Activated T-helper 1 cell treated with anti-CD3 and anti-CD28 coated beads, Interleukin-12 subunit alpha, Interleukin-12 subunit beta, Interleukin-2, Interleukin-4 antibody, amounts not matched to agents 30 ng/mL and 10 ng/mL and 1 ng/mL, durations not matched to agents 14 hours and 24 hours and 36 hours (primary cell): Measurements from ENCODE around the gene PCSK2. TPM values are rescaled to one million over a fixed set of nuclear protein-coding genes. Genes with fewer than 3 reads are reported as not detected.

Experiments used
- DNase-seq: peaks from one replicate; pipeline ENCODE4 v3.0.0; 2021; ENCODE audit warnings: low spot score
- H3K27ac Mint-ChIP-seq: one replicate; pipeline ENCODE4 v1.8.0; 2021; ENCODE audit warnings: mild to moderate bottlenecking, mixed read lengths
- H3K27me3 Mint-ChIP-seq: one replicate; pipeline ENCODE4 v1.8.0; 2022; ENCODE audit warnings: mild to moderate bottlenecking, moderate library complexity, mixed read lengths; ENCODE audit not compliant: insufficient read depth
- H3K36me3 Mint-ChIP-seq: one replicate; pipeline ENCODE4 v1.8.0; 2021; ENCODE audit warnings: low read depth, mixed read lengths
- H3K4me1 Mint-ChIP-seq: one replicate; pipeline ENCODE4 v1.8.0; 2021; ENCODE audit warnings: low read depth, mixed read lengths
- H3K4me3 Mint-ChIP-seq: one replicate; pipeline ENCODE4 v1.8.0; 2021; ENCODE audit warnings: mild to moderate bottlenecking, moderate library complexity, mixed read lengths
- H3K9me3 Mint-ChIP-seq: one replicate; pipeline ENCODE4 v1.8.0; 2021; ENCODE audit warnings: mixed read lengths
- intact Hi-C: fragments of 100-400 bp; cut with micrococcal nuclease; formaldehyde crosslinking; loops from one replicate; pipeline ENCODE4 v1.15.1; 2024
- total RNA-seq: library from RNA; stranded (reverse); gene quantifications from 2 replicates; pipeline ENCODE4 v1.2.3, GENCODE V29; 2022

The PCSK2 gene
- total RNA-seq, 1 donor from 2014 or later, result not detected

- Mint-ChIP-seq H3K27ac (no peak overlapping the region), H3K9me3 (no peaks in the 10 kb centered on the region), H3K36me3 (no peaks in the 10 kb centered on the region), H3K4me1 (no peaks in the 10 kb centered on the region), H3K4me3 (no peak overlapping the region), H3K27me3 (no peaks in the 10 kb centered on the region)
- intact Hi-C loops, result no loop called here
- no peak for DNase-seq
These were observed 137.8 kb downstream of the PCSK2 start for GRCh38 chr20:17364681-17365080.

GRCh38 chr20:17365831-17366230, 139.0 kb downstream of the PCSK2 start:
- H3K4me3 Mint-ChIP-seq, result no peak overlapping the region
- no peaks in the 10 kb centered on the region for H3K4me1 Mint-ChIP-seq
- no peak overlapping the region for H3K27ac Mint-ChIP-seq
- no peaks in the 10 kb centered on the region for H3K36me3 Mint-ChIP-seq
- no peaks in the 10 kb centered on the region for H3K27me3 Mint-ChIP-seq
- DNase-seq, result no peak
- intact Hi-C loops, result no loop called here
- no peaks in the 10 kb centered on the region for H3K9me3 Mint-ChIP-seq

GRCh38 chr20:17369506-17369905, 142.7 kb downstream of the PCSK2 start:
- intact Hi-C loops, result no loop called here
- Mint-ChIP-seq H3K9me3 (no peaks in the 10 kb centered on the region), H3K36me3 (no peaks in the 10 kb centered on the region), H3K4me3 (no peak overlapping the region), H3K27ac (no peak overlapping the region), H3K4me1 (no peaks in the 10 kb centered on the region), H3K27me3 (no peaks in the 10 kb centered on the region)
- DNase-seq, result no peak

GRCh38 chr20:17372806-17373440, 146.1 kb downstream of the PCSK2 start:
- Mint-ChIP-seq H3K9me3 (no peaks in the 10 kb centered on the region), H3K4me3 (no peak overlapping the region), H3K27me3 (no peaks in the 10 kb centered on the region), H3K36me3 (no peaks in the 10 kb centered on the region), H3K27ac (no peak overlapping the region), H3K4me1 (no peaks in the 10 kb centered on the region)
- DNase-seq, result no peak
- intact Hi-C loops, result no loop called here

- H3K4me1 Mint-ChIP-seq, result no peaks in the 10 kb centered on the region
- no peaks in the 10 kb centered on the region for H3K27me3 Mint-ChIP-seq
- intact Hi-C loops, result no loop called here
- no peaks in the 10 kb centered on the region for H3K9me3 Mint-ChIP-seq
- no peak overlapping the region for H3K4me3 Mint-ChIP-seq
- H3K27ac Mint-ChIP-seq, result no peak overlapping the region
- DNase-seq, result no peak
- H3K36me3 Mint-ChIP-seq, result no peaks in the 10 kb centered on the region
These were observed 147.2 kb downstream of the PCSK2 start for GRCh38 chr20:17374086-17374485.

- H3K4me3 Mint-ChIP-seq, result no peak overlapping the region
- H3K27me3 Mint-ChIP-seq, result no peaks in the 10 kb centered on the region
- H3K36me3 Mint-ChIP-seq, result no peaks in the 10 kb centered on the region
- DNase-seq, result no peak
- no peaks in the 10 kb centered on the region for H3K4me1 Mint-ChIP-seq
- no peak overlapping the region for H3K27ac Mint-ChIP-seq
- intact Hi-C loops, result no loop called here
- no peaks in the 10 kb centered on the region for H3K9me3 Mint-ChIP-seq
These were observed 149.2 kb downstream of the PCSK2 start for GRCh38 chr20:17376031-17376430.

GRCh38 chr20:17377231-17377630, 150.4 kb downstream of the PCSK2 start:
- no peaks in the 10 kb centered on the region for H3K4me1 Mint-ChIP-seq
- no peak overlapping the region for H3K4me3 Mint-ChIP-seq
- H3K27me3 Mint-ChIP-seq, result no peaks in the 10 kb centered on the region
- H3K27ac Mint-ChIP-seq, result no peak overlapping the region
- H3K36me3 Mint-ChIP-seq, result no peaks in the 10 kb centered on the region
- no peaks in the 10 kb centered on the region for H3K9me3 Mint-ChIP-seq
- DNase-seq, result no peak
- intact Hi-C loops, result no loop called here

- H3K4me1 Mint-ChIP-seq, result no peaks in the 10 kb centered on the region
- H3K4me3 Mint-ChIP-seq, result no peak overlapping the region
- H3K9me3 Mint-ChIP-seq, result no peaks in the 10 kb centered on the region
- no peak overlapping the region for H3K27ac Mint-ChIP-seq
- no peaks in the 10 kb centered on the region for H3K27me3 Mint-ChIP-seq
- no peaks in the 10 kb centered on the region for H3K36me3 Mint-ChIP-seq
- intact Hi-C loops, result no loop called here
- no peak for DNase-seq
These were observed 152.8 kb downstream of the PCSK2 start for GRCh38 chr20:17379651-17380050.

GRCh38 chr20:17380801-17381200, 154.0 kb downstream of the PCSK2 start:
- Mint-ChIP-seq H3K9me3 (no peaks in the 10 kb centered on the region), H3K36me3 (no peaks in the 10 kb centered on the region), H3K27ac (no peak overlapping the region), H3K27me3 (no peaks in the 10 kb centered on the region), H3K4me1 (no peaks in the 10 kb centered on the region), H3K4me3 (no peak overlapping the region)
- intact Hi-C loops, result no loop called here
- no peak for DNase-seq

- Mint-ChIP-seq H3K4me1 (no peaks in the 10 kb centered on the region), H3K27ac (no peak overlapping the region), H3K27me3 (no peaks in the 10 kb centered on the region), H3K36me3 (no peaks in the 10 kb centered on the region), H3K9me3 (no peaks in the 10 kb centered on the region), H3K4me3 (no peak overlapping the region)
- no peak for DNase-seq
- intact Hi-C loops, result no loop called here
These were observed 154.9 kb downstream of the PCSK2 start for GRCh38 chr20:17381724-17382123.

- H3K27me3 Mint-ChIP-seq, result peaks cover 4% of the 10 kb centered on the region
- H3K4me3 Mint-ChIP-seq, result no peak overlapping the region
- intact Hi-C loops, result no loop called here
- no peaks in the 10 kb centered on the region for H3K4me1 Mint-ChIP-seq
- H3K36me3 Mint-ChIP-seq, result no peaks in the 10 kb centered on the region
- DNase-seq, result no peak
- no peaks in the 10 kb centered on the region for H3K9me3 Mint-ChIP-seq
- H3K27ac Mint-ChIP-seq, result no peak overlapping the region
These were observed 159.0 kb downstream of the PCSK2 start for GRCh38 chr20:17385798-17386197.

GRCh38 chr20:17390655-17391054, 163.8 kb downstream of the PCSK2 start:
- Mint-ChIP-seq H3K4me1 (no peaks in the 10 kb centered on the region), H3K27ac (no peak overlapping the region), H3K36me3 (no peaks in the 10 kb centered on the region), H3K27me3 (peaks cover 4% of the 10 kb centered on the region), H3K4me3 (no peak overlapping the region), H3K9me3 (no peaks in the 10 kb centered on the region)
- DNase-seq, result no peak
- intact Hi-C loops, result no loop called here

- Mint-ChIP-seq H3K36me3 (no peaks in the 10 kb centered on the region), H3K27ac (no peak overlapping the region), H3K27me3 (peaks cover 6% of the 10 kb centered on the region), H3K4me1 (no peaks in the 10 kb centered on the region), H3K9me3 (no peaks in the 10 kb centered on the region), H3K4me3 (no peak overlapping the region)
- DNase-seq, result no peak
- intact Hi-C loops, result no loop called here
These were observed 164.4 kb downstream of the PCSK2 start for GRCh38 chr20:17391127-17391771.

GRCh38 chr20:17394411-17394810, 167.6 kb downstream of the PCSK2 start:
- Mint-ChIP-seq H3K4me3 (no peak overlapping the region), H3K9me3 (no peaks in the 10 kb centered on the region), H3K27ac (no peak overlapping the region), H3K36me3 (no peaks in the 10 kb centered on the region), H3K4me1 (no peaks in the 10 kb centered on the region), H3K27me3 (peaks cover 9% of the 10 kb centered on the region)
- DNase-seq, result no peak
- intact Hi-C loops, result no loop called here
